Caco-2 (cell line): ENCODE measurements around the gene SERPINB6. TPM values are rescaled to one million over a fixed set of nuclear protein-coding genes. Genes with fewer than 3 reads are reported as not detected.

ENCODE experiments used
- BruUV-seq: library from RNA; stranded (reverse); fragments of 400-500 nt; replicated peaks from 2 replicates; lab custom pipeline; 2021; lab: Mats Ljungman, UMichigan
- CTCF ChIA-PET: fragments of 300-600 bp; sonication (Branson Sonifier 250); formaldehyde crosslinking; loops from one replicate; lab custom pipeline; 2022; ENCODE audit warnings: antibody characterized with exemption; lab: Charles Lee
- POLR2A ChIA-PET: fragments of 300-600 bp; sonication (Branson Sonifier 250); formaldehyde crosslinking; loops from one replicate; lab custom pipeline; 2022; ENCODE audit warnings: antibody characterized with exemption; lab: Charles Lee
- DNase-seq, 2 experiments: peaks; one replicate each; pipeline versions ENCODE4 v3.0.0 to v3.0.0-alpha.2; 2020 to 2022
- H3K27me3 ChIP-seq: replicated peaks from 2 replicates; pipeline ENCODE4 v1.6.0; 2011; ENCODE audit warnings: low read length; ENCODE audit not compliant: control insufficient read depth, insufficient read depth
- H3K36me3 ChIP-seq: 2 replicates; pipeline ENCODE4 v1.5.1; 2011; ENCODE audit warnings: low read length; ENCODE audit not compliant: control insufficient read depth, insufficient read depth
- H3K4me1 ChIP-seq: fragments of 250-450 bp; sonication (Bioruptor Pico); 2 replicates; pipeline ENCODE4 v1.5.1; 2020; ENCODE audit warnings: mild to moderate bottlenecking
- H3K4me3 ChIP-seq: 2 replicates; pipeline ENCODE4 v1.5.1; 2011; ENCODE audit warnings: low read depth, mild to moderate bottlenecking, control low read depth, low read length
- H3K9me3 ChIP-seq: fragments of 250-450 bp; sonication (Bioruptor Pico); 2 replicates; pipeline ENCODE4 v1.5.1; 2020; ENCODE audit warnings: mild to moderate bottlenecking, moderate library complexity
- H3K27ac Mint-ChIP-seq: one replicate; pipeline ENCODE4 v1.8.0; 2022; ENCODE audit warnings: mixed read lengths; ENCODE audit not compliant: unreplicated experiment
- H3K27me3 Mint-ChIP-seq: one replicate; pipeline ENCODE4 v1.8.0; 2022; ENCODE audit warnings: mixed read lengths; ENCODE audit not compliant: insufficient read depth, unreplicated experiment
- H3K36me3 Mint-ChIP-seq: one replicate; pipeline ENCODE4 v1.8.0; 2022; ENCODE audit warnings: mild to moderate bottlenecking, mixed read lengths; ENCODE audit not compliant: insufficient read depth, unreplicated experiment
- H3K4me1 Mint-ChIP-seq: one replicate; pipeline ENCODE4 v1.8.0; 2022; ENCODE audit warnings: low read depth, mixed read lengths; ENCODE audit not compliant: unreplicated experiment
- H3K4me3 Mint-ChIP-seq: one replicate; pipeline ENCODE4 v1.8.0; 2022; ENCODE audit warnings: mild to moderate bottlenecking, moderate library complexity, mixed read lengths; ENCODE audit not compliant: unreplicated experiment
- H3K9me3 Mint-ChIP-seq: one replicate; pipeline ENCODE4 v1.8.0; 2022; ENCODE audit warnings: mixed read lengths; ENCODE audit not compliant: unreplicated experiment
- CTCF ChIP-seq, 2 experiments: fragments of 200-600 bp in 1 of 2; IDR thresholded peaks; 1 replicate in 1 of 2; 2 replicates in 1 of 2; pipeline versions ENCODE4 v1.5.1 to v1.8.0; 2011 to 2022; ENCODE audit warnings: antibody characterized with exemption in 1 of 2, control low read depth in 1 of 2, inconsistent platforms in 1 of 2, low read depth in 1 of 2, low read length in 1 of 2, mild to moderate bottlenecking in 1 of 2, moderate library complexity in 1 of 2; ENCODE audit not compliant: insufficient read depth in 1 of 2, severe bottlenecking in 1 of 2, unreplicated experiment in 1 of 2
- intact Hi-C: fragments of 100-400 bp; cut with micrococcal nuclease; formaldehyde crosslinking; loops from one replicate; pipeline ENCODE4 v1.10.0; 2022; ENCODE audit not compliant: unreplicated experiment
- total RNA-seq: library from RNA; stranded (reverse); gene quantifications from 2 replicates; pipeline ENCODE4 v1.2.3, GENCODE V29; 2022

Gene SERPINB6
- total RNA-seq, 1 experiment from 2014 or later, result 60.0 TPM

DNA sequence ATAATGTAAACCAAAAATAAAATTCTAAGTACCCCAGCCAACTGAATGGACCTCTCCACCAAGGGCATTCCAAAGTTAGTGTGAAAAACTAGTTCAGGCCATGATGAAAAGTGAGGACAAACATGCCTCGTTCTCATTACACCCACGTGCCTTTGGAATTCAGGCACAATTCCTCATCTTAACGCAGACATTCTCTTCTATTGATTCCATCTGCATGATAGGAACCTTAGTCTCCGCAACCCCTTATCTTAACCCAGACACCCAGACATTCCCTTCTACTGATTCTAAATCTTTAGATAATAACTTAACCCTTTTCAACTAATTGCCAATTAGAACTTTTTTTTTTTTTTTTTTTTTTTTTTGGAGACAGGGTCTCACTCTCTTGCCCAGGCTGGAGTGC, 7.6 kb upstream of the SERPINB6 start:
- Mint-ChIP-seq H3K36me3 (no peaks in the 10 kb centered on the region), H3K4me1 (peaks cover 26% of the 10 kb centered on the region), H3K9me3 (no peaks in the 10 kb centered on the region), H3K4me3 (no peak overlapping the region), H3K27ac (no peak overlapping the region), H3K27me3 (no peaks in the 10 kb centered on the region)
- intact Hi-C loops, result no loop called here
- no peaks in the 10 kb centered on the region for H3K9me3 ChIP-seq
- peaks cover 49% of the 10 kb centered on the region for H3K4me1 ChIP-seq
- no peak for TF ChIP-seq CTCF (IDR thresholded peaks at IDR 0.05; ENCODE audit: insufficient read depth in 1 of 2, low read depth in 1 of 2, low read length in 1 of 2, severe bottlenecking in 1 of 2, unreplicated experiment in 1 of 2)
- BruUV-seq, result no TSS peak
- H3K4me3 ChIP-seq, result no peak overlapping the region
- no peaks in the 10 kb centered on the region for H3K27me3 ChIP-seq
- ChIA-PET POLR2A (no interaction called here), CTCF (no interaction called here)
- DNase-seq, result no peak
- no peaks in the 10 kb centered on the region for H3K36me3 ChIP-seq

GRCh38 chr6:2977799-2978590, 6.6 kb upstream of the SERPINB6 start:
- intact Hi-C loops, result no loop called here
- H3K4me3 ChIP-seq, result no peak overlapping the region
- BruUV-seq, result no TSS peak
- H3K27ac Mint-ChIP-seq, result no peak overlapping the region
- no peaks in the 10 kb centered on the region for H3K36me3 Mint-ChIP-seq
- H3K27me3 Mint-ChIP-seq, result no peaks in the 10 kb centered on the region
- no peaks in the 10 kb centered on the region for H3K36me3 ChIP-seq
- H3K27me3 ChIP-seq, result no peaks in the 10 kb centered on the region
- no peak for TF ChIP-seq CTCF (IDR thresholded peaks at IDR 0.05; ENCODE audit: insufficient read depth in 1 of 2, low read depth in 1 of 2, low read length in 1 of 2, severe bottlenecking in 1 of 2, unreplicated experiment in 1 of 2)
- H3K4me3 Mint-ChIP-seq, result no peak overlapping the region
- H3K9me3 ChIP-seq, result no peaks in the 10 kb centered on the region
- no peak for DNase-seq
- no peaks in the 10 kb centered on the region for H3K9me3 Mint-ChIP-seq
- ChIA-PET POLR2A (interaction anchor here (0.6 kb wide), 2 partner anchors 21 to 213 kb away, joined by 3 to 10 read pairs; partner anchors contain the start of gene WRNIP1), CTCF (interaction anchor here (0.8 kb wide), 1 partner anchor 11 kb away, joined by 3 read pairs; no protein-coding TSS in a partner anchor)
- peaks cover 44% of the 10 kb centered on the region for H3K4me1 ChIP-seq
- H3K4me1 Mint-ChIP-seq, result peaks cover 26% of the 10 kb centered on the region

DNA sequence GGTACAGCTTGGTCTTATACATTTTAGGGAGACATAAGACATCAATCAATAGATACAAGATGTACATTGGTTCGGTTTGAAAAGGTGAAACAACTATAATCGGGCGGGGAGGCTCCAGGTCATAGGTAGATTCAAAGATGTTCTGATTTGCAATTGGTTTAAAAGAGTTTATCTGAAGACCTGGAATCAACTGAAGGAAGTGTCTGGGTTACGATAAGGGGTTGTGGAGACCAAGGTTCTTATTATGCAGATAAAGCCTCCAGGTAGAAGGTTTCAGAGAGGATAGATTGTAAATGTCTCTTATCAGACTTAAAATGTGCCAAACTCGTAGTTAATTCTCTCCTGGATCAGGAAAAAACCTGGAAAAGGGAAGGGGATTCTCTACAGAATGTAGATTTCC, 5.9 kb upstream of the SERPINB6 start:
- no TSS peak for BruUV-seq
- intact Hi-C loops, result no loop called here
- ChIA-PET CTCF (no interaction called here), POLR2A (interaction anchor here (0.6 kb wide), 1 partner anchor 22 kb away, joined by 10 read pairs; no protein-coding TSS in a partner anchor)
- Histone ChIP-seq H3K4me3 (no peak overlapping the region), H3K4me1 (peaks cover 37% of the 10 kb centered on the region), H3K36me3 (no peaks in the 10 kb centered on the region), H3K27me3 (no peaks in the 10 kb centered on the region), H3K9me3 (no peaks in the 10 kb centered on the region)
- Mint-ChIP-seq H3K4me3 (no peak overlapping the region), H3K27me3 (no peaks in the 10 kb centered on the region), H3K36me3 (no peaks in the 10 kb centered on the region), H3K9me3 (no peaks in the 10 kb centered on the region), H3K27ac (no peak overlapping the region), H3K4me1 (peaks cover 21% of the 10 kb centered on the region)
- no peak for TF ChIP-seq CTCF (IDR thresholded peaks at IDR 0.05; ENCODE audit: insufficient read depth in 1 of 2, low read depth in 1 of 2, low read length in 1 of 2, severe bottlenecking in 1 of 2, unreplicated experiment in 1 of 2)
- DNase-seq, result no peak
